GM21515 (cell line): ENCODE results near the gene HOXB5.

ENCODE experiments used
- ATAC-seq: cut with Tn5 transposase; IDR thresholded peaks from one replicate; pipeline ENCODE4 v1.9.1; 2021; ENCODE audit not compliant: unreplicated experiment

The HOXB5 gene

GRCh38 chr17:48564188-48565021, 29.2 kb downstream of the HOXB5 start:
- no peak for ATAC-seq

GRCh38 chr17:48563867-48564187, 29.8 kb downstream of the HOXB5 start:
- ATAC-seq: no peak

GRCh38 chr17:48563385-48563838, 30.2 kb downstream of the HOXB5 start:
- ATAC-seq: no peak

GRCh38 chr17:48562934-48563333, 30.6 kb downstream of the HOXB5 start:
- no peak for ATAC-seq

GRCh38 chr17:48561884-48562810, 31.4 kb downstream of the HOXB5 start:
- no peak for ATAC-seq

GRCh38 chr17:48559840-48560817, 33.5 kb downstream of the HOXB5 start:
- ATAC-seq: no peak

GRCh38 chr17:48559122-48559839, 34.3 kb downstream of the HOXB5 start:
- ATAC-seq: no peak

GRCh38 chr17:48558831-48559121, 34.8 kb downstream of the HOXB5 start:
- no peak for ATAC-seq

- no peak for ATAC-seq
Observed at GRCh38 chr17:48558057-48558830, 35.3 kb downstream of the HOXB5 start.

- no peak for ATAC-seq
Observed at GRCh38 chr17:48556576-48557401, 36.8 kb downstream of the HOXB5 start.

- ATAC-seq: no peak
Observed at GRCh38 chr17:48556229-48556575, 37.4 kb downstream of the HOXB5 start.

- no peak for ATAC-seq
Observed at GRCh38 chr17:48555258-48556228, 38.0 kb downstream of the HOXB5 start.

GRCh38 chr17:48554412-48555257, 38.9 kb downstream of the HOXB5 start:
- ATAC-seq: no peak

- no peak for ATAC-seq
Observed at GRCh38 chr17:48553826-48554225, 39.8 kb downstream of the HOXB5 start.

- ATAC-seq: no peak
Observed at GRCh38 chr17:48553190-48553547, 40.4 kb downstream of the HOXB5 start.

- no peak for ATAC-seq
Observed at GRCh38 chr17:48552466-48553189, 41.0 kb downstream of the HOXB5 start.
